ENCODE data around the gene GRIK4.

Gene GRIK4

GRCh38 chr11:120988603-120989002, 477.1 kb downstream of the GRIK4 start:
- no peak overlapping the region for H3K4me3 ChIP-seq (replicated peaks in 1 of 2; ENCODE audit: low read depth in 2 of 2, low read length in 2 of 2)
- DNase-seq (ENCODE audit: low read depth in 2 of 2), result no peak
- no peak for TF ChIP-seq CTCF (IDR thresholded peaks at IDR 0.05; ENCODE audit: low read depth, low read length)

DNA sequence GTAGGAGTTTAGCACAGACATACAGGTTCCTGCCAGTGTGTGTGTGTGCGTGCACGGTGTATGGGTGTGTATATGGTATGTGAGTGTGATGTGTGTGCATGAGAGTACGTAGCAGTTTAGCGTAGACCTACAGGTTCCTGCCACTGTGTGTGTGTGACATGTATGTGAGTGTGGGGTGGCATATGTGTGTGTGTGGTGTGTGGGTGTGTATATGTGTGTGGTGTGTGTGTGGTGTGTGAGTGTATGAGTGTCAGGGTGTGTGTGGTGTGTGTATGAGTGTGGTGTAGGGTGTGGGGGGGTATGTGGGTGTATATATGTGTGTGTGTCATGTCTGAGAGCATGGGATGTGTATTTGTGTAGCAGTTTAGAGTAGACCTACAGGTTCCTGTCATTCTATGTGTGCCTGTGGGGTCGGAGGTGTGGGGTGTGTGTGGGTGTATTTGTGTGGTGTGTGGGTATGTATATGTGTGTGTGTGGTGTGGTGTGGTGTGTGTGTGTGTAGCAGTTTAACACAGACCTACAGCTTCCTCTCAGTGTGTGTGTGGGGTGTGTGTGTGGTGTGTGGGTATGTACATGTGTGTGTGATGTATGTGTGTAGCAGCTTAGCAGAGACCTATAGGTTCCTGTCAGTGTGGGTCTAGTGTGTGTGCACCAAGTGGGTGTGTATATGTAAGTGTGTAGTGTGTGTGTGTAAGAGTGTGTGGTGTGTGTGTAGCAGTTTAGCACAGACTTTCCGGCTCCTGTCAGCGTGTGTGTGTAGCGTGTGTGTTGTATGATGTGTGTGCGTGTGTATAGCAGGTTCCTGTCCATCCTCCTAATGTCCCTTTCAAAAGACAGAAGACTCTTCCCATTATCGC, 480.5 kb downstream of the GRIK4 start:
- no peak overlapping the region for H3K4me3 ChIP-seq (replicated peaks in 1 of 2; ENCODE audit: low read depth in 2 of 2, low read length in 2 of 2)
- no peak for DNase-seq (ENCODE audit: low read depth in 2 of 2)
- no peak for TF ChIP-seq CTCF (IDR thresholded peaks at IDR 0.05; ENCODE audit: low read depth, low read length)

GRCh38 chr11:120994091-120994859, 482.7 kb downstream of the GRIK4 start:
- H3K4me3 ChIP-seq (replicated peaks in 1 of 2; ENCODE audit: low read depth in 2 of 2, low read length in 2 of 2), result no peak overlapping the region
- no peak for TF ChIP-seq CTCF (IDR thresholded peaks at IDR 0.05; ENCODE audit: low read depth, low read length)
- no peak for DNase-seq (ENCODE audit: low read depth in 2 of 2)

DNA sequence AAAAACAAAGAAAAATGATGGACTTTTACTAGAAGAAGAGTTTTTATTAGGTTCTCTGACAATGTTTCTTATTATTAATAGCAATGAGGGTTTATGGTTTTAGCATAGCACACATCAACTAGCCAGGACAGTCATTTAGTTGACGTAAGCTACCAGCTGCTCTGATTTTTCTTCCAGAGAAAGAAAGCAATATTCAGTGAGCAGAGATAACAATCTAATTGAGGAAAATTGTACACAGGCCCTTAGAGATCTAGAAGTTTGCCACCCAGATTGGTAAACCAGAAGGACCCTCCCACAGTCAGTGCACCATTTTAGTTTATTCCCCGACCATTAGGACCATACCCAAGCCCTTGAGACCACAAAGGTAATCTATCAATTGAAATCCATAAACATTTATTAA, 483.6 kb downstream of the GRIK4 start:
- no peak overlapping the region for H3K4me3 ChIP-seq (replicated peaks in 1 of 2; ENCODE audit: low read depth in 2 of 2, low read length in 2 of 2)
- no peak for DNase-seq (ENCODE audit: low read depth in 2 of 2)
- no peak for TF ChIP-seq CTCF (IDR thresholded peaks at IDR 0.05; ENCODE audit: low read depth, low read length)

GRCh38 chr11:120996973-120997372, 485.4 kb downstream of the GRIK4 start:
- DNase-seq (ENCODE audit: low read depth in 2 of 2), result no peak
- no peak for TF ChIP-seq CTCF (IDR thresholded peaks at IDR 0.05; ENCODE audit: low read depth, low read length)
- no peak overlapping the region for H3K4me3 ChIP-seq (replicated peaks in 1 of 2; ENCODE audit: low read depth in 2 of 2, low read length in 2 of 2)

DNA sequence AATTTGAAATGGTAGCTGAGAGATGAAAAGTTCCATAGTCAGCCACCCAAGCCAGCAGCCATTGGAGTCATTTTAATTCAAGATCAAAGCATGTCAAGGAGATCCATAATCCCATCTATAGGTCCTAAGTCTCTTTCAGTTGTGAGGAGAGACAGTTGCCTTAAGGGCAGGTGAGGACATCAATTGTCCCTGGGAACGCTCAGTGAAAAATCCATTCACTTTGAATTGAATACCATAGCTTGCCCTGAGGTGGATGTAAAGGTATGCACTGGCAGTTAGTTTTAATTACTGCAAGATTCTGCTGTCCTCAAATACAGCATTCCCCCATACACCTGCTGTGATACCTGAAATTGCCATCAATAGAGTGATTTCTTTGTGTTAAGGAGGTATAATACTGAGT, 487.0 kb downstream of the GRIK4 start:
- H3K4me3 ChIP-seq (replicated peaks in 1 of 2; ENCODE audit: low read depth in 2 of 2, low read length in 2 of 2), result no peak overlapping the region
- DNase-seq (ENCODE audit: low read depth in 2 of 2), result no peak
- no peak for TF ChIP-seq CTCF (IDR thresholded peaks at IDR 0.05; ENCODE audit: low read depth, low read length)

All from cardiac fibroblast (primary cell).